ENCODE results near the gene TOB2.

Gene TOB2

DNA sequence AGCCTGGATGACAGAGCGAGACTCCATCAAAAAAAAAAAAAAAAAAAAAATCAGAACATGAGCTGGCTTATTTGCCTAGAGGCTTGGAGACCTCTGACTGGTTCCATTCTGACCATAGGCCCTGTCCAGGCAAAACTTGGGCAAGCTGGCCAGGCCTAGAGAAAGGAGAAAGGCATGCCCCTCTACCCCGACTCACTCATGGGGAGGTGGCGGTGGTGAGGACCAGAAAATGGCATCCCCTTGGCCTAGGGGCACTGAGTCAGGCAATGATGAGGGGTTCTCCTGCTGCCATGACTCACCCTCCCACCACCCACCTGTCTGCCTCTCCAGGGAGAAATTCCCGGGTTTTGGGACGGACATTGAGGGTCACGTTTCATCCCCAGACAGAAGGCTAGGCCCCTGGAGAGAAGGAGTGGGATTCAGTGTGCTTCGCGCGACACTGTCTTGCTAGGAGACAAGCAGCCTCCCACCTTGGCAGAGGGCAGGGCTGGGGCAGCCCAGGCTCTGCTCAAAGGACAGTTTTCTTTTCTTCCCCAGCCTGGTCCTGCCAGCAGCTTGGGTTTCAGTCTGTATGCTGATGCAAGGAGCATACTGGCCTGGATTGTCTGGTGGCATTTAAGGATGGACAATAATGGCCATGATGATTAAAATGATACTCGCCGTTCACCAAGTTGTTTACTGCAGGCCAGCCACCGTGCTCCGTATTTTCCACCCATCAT lies 17.2 kb downstream of the TOB2 start:
- Mint-ChIP-seq H3K27me3 (ENCODE audit: low read depth) (no peaks in the 10 kb centered on the region), H3K9me3 (no peaks in the 10 kb centered on the region), H3K4me3 (no peak overlapping the region), H3K4me1 (no peaks in the 10 kb centered on the region), H3K36me3 (ENCODE audit: low read depth) (peaks cover 38% of the 10 kb centered on the region), H3K27ac (no peak overlapping the region)
- no peak for TF ChIP-seq CTCF (IDR thresholded peaks at IDR 0.05; ENCODE audit: unreplicated experiment in 3 of 3)

DNA sequence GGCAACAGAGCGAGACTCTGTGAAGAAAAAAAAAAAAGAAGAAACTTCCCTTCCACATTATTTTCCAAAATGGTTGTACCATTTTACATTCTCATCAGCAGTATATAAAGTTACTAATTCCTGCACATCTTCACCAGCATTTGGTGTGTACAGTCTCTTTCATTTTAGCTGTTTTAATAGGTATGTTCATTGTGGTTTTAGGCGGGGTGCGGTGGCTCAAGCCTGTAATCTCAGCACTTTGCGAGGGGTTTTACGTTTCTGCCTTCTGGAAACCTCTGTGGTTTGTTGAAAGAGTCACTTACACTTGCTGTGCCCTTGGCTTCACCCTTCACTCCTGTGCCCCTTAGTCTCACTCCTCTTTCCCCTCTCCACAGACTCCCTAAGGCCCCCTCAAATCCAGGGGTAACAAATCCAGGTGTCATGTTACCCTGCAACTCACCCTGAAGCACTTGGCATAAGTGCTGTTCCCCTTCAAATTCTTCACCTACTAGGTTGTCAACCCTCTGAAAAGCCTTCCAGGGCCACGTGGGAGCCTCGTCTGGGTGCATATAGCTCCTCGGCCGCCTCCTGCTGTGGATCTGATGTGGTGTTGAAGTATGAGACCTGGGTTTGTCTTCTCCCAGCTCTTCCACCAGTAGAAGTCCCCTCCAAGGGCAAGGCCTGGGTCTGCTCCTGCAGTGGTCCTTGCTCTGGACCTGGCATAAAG lies 20.8 kb downstream of the TOB2 start:
- H3K4me3 Mint-ChIP-seq, result no peak overlapping the region
- no peaks in the 10 kb centered on the region for H3K4me1 Mint-ChIP-seq
- H3K27ac Mint-ChIP-seq, result no peak overlapping the region
- no peaks in the 10 kb centered on the region for H3K9me3 Mint-ChIP-seq
- H3K27me3 Mint-ChIP-seq (ENCODE audit: low read depth), result no peaks in the 10 kb centered on the region
- TF ChIP-seq CTCF (IDR thresholded peaks at IDR 0.05; ENCODE audit: unreplicated experiment in 3 of 3), result no peak
- peaks cover 14% of the 10 kb centered on the region for H3K36me3 Mint-ChIP-seq (ENCODE audit: low read depth)

DNA sequence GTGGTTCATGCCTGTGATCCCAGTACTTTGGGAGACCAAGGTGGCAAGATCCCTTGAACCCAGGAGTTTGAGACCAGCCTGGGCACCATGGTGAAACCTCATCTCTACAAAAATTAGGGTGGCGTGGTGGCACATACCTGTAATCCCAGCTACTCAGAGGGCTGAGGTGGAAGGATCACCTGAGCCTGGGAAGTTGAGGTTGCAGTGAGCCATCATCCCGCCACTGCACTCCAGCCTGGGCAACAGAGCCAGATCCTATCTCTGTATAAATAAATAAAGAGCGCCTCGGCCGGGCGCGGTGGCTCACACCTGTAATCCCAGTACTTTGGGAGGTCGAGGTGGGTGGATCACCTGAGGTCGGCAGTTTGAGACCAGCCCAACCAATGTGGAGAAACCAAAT lies 27.9 kb downstream of the TOB2 start:
- Mint-ChIP-seq H3K27ac (no peak overlapping the region), H3K27me3 (ENCODE audit: low read depth) (no peaks in the 10 kb centered on the region), H3K4me1 (peaks cover 8% of the 10 kb centered on the region), H3K4me3 (no peak overlapping the region), H3K9me3 (no peaks in the 10 kb centered on the region), H3K36me3 (ENCODE audit: low read depth) (no peaks in the 10 kb centered on the region)
- TF ChIP-seq CTCF (IDR thresholded peaks at IDR 0.05; ENCODE audit: unreplicated experiment in 3 of 3), result no peak

GRCh38 chr22:41417622-41418390 lies 28.8 kb downstream of the TOB2 start:
- no peaks in the 10 kb centered on the region for H3K27me3 Mint-ChIP-seq (ENCODE audit: low read depth)
- H3K4me1 Mint-ChIP-seq, result peaks cover 8% of the 10 kb centered on the region

DNA sequence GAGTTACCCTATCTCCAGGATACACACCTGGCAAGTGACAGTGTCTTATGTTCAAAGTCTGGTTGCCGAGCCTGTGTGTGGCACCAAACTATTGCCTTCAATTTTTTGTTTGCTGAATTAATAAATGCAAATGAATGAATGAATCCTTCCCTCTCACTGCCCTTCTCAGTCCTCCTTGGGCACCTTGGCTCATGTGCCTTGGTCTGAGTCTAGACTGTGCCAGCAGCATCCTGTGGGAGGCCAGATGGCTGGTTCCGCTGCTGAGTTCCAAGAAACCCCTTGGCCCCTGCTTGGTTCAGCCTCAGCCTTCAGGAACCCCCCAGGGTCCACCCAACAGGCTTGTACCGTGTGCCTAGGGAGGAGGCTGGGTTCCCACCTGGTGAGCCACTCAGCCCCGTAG lies 31.0 kb downstream of the TOB2 start:
- no peaks in the 10 kb centered on the region for H3K27me3 Mint-ChIP-seq (ENCODE audit: low read depth)
- peak overlapping the region; percentile 63 to 96 (median 73) for H3K4me3 Mint-ChIP-seq
- peak overlapping the region in 1 of 3 experiments; percentile 48 for H3K27ac Mint-ChIP-seq
- no peaks in the 10 kb centered on the region for H3K36me3 Mint-ChIP-seq (ENCODE audit: low read depth)
- peaks cover 14% of the 10 kb centered on the region for H3K4me1 Mint-ChIP-seq
- no peak for TF ChIP-seq CTCF (IDR thresholded peaks at IDR 0.05; ENCODE audit: unreplicated experiment in 3 of 3)
- H3K9me3 Mint-ChIP-seq, result no peaks in the 10 kb centered on the region

More at GRCh38 chr22:41417622-41418390, 28.8 kb downstream of the TOB2 start:
- Mint-ChIP-seq H3K9me3 (no peaks in the 10 kb centered on the region), H3K27ac (no peak overlapping the region), H3K4me3 (no peak overlapping the region), H3K36me3 (ENCODE audit: low read depth) (no peaks in the 10 kb centered on the region)
- no peak for TF ChIP-seq CTCF (IDR thresholded peaks at IDR 0.05; ENCODE audit: unreplicated experiment in 3 of 3)

Measured in nephron (organoid).